ENCODE measurements around the gene ZNF28. TPM values are rescaled to one million over a fixed set of nuclear protein-coding genes. Genes with fewer than 3 reads are reported as not detected.
"Not testable (repeated sequence)": the region's sequence is repeated elsewhere in the genome, so short reads cannot be mapped to it uniquely, and the experiment has no call there.

ZNF28 gene
- total and polyA plus RNA-seq, 2 donors from 2014 or later: 10.0 to 20.0 TPM

GRCh38 chr19:52786078-52786463 is 35.4 kb downstream of the ZNF28 start:
- Histone ChIP-seq H3K9ac (ENCODE audit: low read length in 3 of 3) (peak overlapping the region in 1 of 3 donors; percentile 66), H3K27ac (ENCODE audit: low read depth in 2 of 2, low read length in 2 of 2) (peak overlapping the region in 1 of 2 donors; percentile 6), H3K27me3 (ENCODE audit: control insufficient read depth, insufficient read depth, low read length) (no peaks in the 10 kb centered on the region), H3K36me3 (ENCODE audit: control insufficient read depth in 2 of 3, insufficient read depth in 3 of 3, low read length in 3 of 3) (peaks cover 0 to 2% (median 0%) of the 10 kb centered on the region in 3 donors), H3K4me3 (ENCODE audit: low read length in 3 of 3) (peak overlapping the region; percentile 69 to 82 (median 73)), H3K4me1 (ENCODE audit: control insufficient read depth in 2 of 3, insufficient read depth in 2 of 3, low read depth in 1 of 3, low read length in 3 of 3) (peaks cover 0 to 2% (median 0%) of the 10 kb centered on the region in 3 donors), H3K9me3 (ENCODE audit: control insufficient read depth in 2 of 3, insufficient read depth in 1 of 3, low read length in 3 of 3) (no peaks in the 10 kb centered on the region)
- FAIRE-seq: no peak
- TF ChIP-seq CTCF (IDR thresholded peaks at IDR 0.05; ENCODE audit: borderline replicate concordance, extremely low read depth, insufficient read depth): no peak
- DNase-seq: peak in 2 of 5 donors; percentile 10 to 41
- intact Hi-C loops (cut with DNase I): no loop called here

GRCh38 chr19:52785506-52785905 is 35.9 kb downstream of the ZNF28 start:
- Histone ChIP-seq H3K4me1 (ENCODE audit: control insufficient read depth in 2 of 3, insufficient read depth in 2 of 3, low read depth in 1 of 3, low read length in 3 of 3) (peaks cover 0 to 2% (median 0%) of the 10 kb centered on the region in 3 donors), H3K9ac (ENCODE audit: low read length in 3 of 3) (no peak overlapping the region), H3K27me3 (ENCODE audit: control insufficient read depth, insufficient read depth, low read length) (no peaks in the 10 kb centered on the region), H3K4me3 (ENCODE audit: low read length in 3 of 3) (peak overlapping the region in 1 of 3 donors; percentile 82), H3K9me3 (ENCODE audit: control insufficient read depth in 2 of 3, insufficient read depth in 1 of 3, low read length in 3 of 3) (no peaks in the 10 kb centered on the region), H3K36me3 (ENCODE audit: control insufficient read depth in 2 of 3, insufficient read depth in 3 of 3, low read length in 3 of 3) (peaks cover 0 to 2% (median 0%) of the 10 kb centered on the region in 3 donors), H3K27ac (ENCODE audit: low read depth in 2 of 2, low read length in 2 of 2) (no peak overlapping the region)
- no peak for FAIRE-seq
- intact Hi-C loops (cut with DNase I): no loop called here
- no peak for DNase-seq
- TF ChIP-seq CTCF (IDR thresholded peaks at IDR 0.05; ENCODE audit: borderline replicate concordance, extremely low read depth, insufficient read depth): no peak

GRCh38 chr19:52782864-52783263 is 38.6 kb downstream of the ZNF28 start:
- H3K27ac ChIP-seq (ENCODE audit: low read depth in 2 of 2, low read length in 2 of 2); H3K36me3 ChIP-seq (ENCODE audit: control insufficient read depth in 2 of 3, insufficient read depth in 3 of 3, low read length in 3 of 3); H3K27me3 ChIP-seq (ENCODE audit: control insufficient read depth, insufficient read depth, low read length); H3K4me3 ChIP-seq (ENCODE audit: low read length in 3 of 3); H3K4me1 ChIP-seq (ENCODE audit: control insufficient read depth in 2 of 3, insufficient read depth in 2 of 3, low read depth in 1 of 3, low read length in 3 of 3); intact Hi-C loops (cut with DNase I); H3K9ac ChIP-seq (ENCODE audit: low read length in 3 of 3); DNase-seq; FAIRE-seq; H3K9me3 ChIP-seq (ENCODE audit: control insufficient read depth in 2 of 3, insufficient read depth in 1 of 3, low read length in 3 of 3): not testable (repeated sequence)

- no peak overlapping the region for H3K27ac ChIP-seq (ENCODE audit: low read depth in 2 of 2, low read length in 2 of 2)
- H3K4me3 ChIP-seq (ENCODE audit: low read length in 3 of 3): no peak overlapping the region
- FAIRE-seq (no peak), DNase-seq (no peak)
- H3K9me3 ChIP-seq (ENCODE audit: control insufficient read depth in 2 of 3, insufficient read depth in 1 of 3, low read length in 3 of 3): no peaks in the 10 kb centered on the region
- no peaks in the 10 kb centered on the region for H3K27me3 ChIP-seq (ENCODE audit: control insufficient read depth, insufficient read depth, low read length)
- H3K36me3 ChIP-seq (ENCODE audit: control insufficient read depth in 2 of 3, insufficient read depth in 3 of 3, low read length in 3 of 3): peaks cover 0 to 5% (median 0%) of the 10 kb centered on the region in 3 donors
- no peaks in the 10 kb centered on the region for H3K4me1 ChIP-seq (ENCODE audit: control insufficient read depth in 2 of 3, insufficient read depth in 2 of 3, low read depth in 1 of 3, low read length in 3 of 3)
- TF ChIP-seq CTCF (IDR thresholded peaks at IDR 0.05; ENCODE audit: borderline replicate concordance, extremely low read depth, insufficient read depth): no peak
- no peak overlapping the region for H3K9ac ChIP-seq (ENCODE audit: low read length in 3 of 3)
- intact Hi-C loops (cut with DNase I): no loop called here
These were observed 42.6 kb downstream of the ZNF28 start for GRCh38 chr19:52778811-52779210.

GRCh38 chr19:52756447-52756846 is 65.0 kb downstream of the ZNF28 start:
- H3K9ac ChIP-seq (ENCODE audit: low read length in 3 of 3); FAIRE-seq; H3K4me3 ChIP-seq (ENCODE audit: low read length in 3 of 3); DNase-seq; H3K27ac ChIP-seq (ENCODE audit: low read depth in 2 of 2, low read length in 2 of 2); H3K4me1 ChIP-seq (ENCODE audit: control insufficient read depth in 2 of 3, insufficient read depth in 2 of 3, low read depth in 1 of 3, low read length in 3 of 3); H3K27me3 ChIP-seq (ENCODE audit: control insufficient read depth, insufficient read depth, low read length); intact Hi-C loops (cut with DNase I); H3K9me3 ChIP-seq (ENCODE audit: control insufficient read depth in 2 of 3, insufficient read depth in 1 of 3, low read length in 3 of 3); H3K36me3 ChIP-seq (ENCODE audit: control insufficient read depth in 2 of 3, insufficient read depth in 3 of 3, low read length in 3 of 3): not testable (repeated sequence)
